Thyroid gland (tissue), 4 donors: ENCODE data around the gene ACVR1.
"Not testable (repeated sequence)": the region's sequence is repeated elsewhere in the genome, so short reads cannot be mapped to it uniquely, and the experiment has no call there.

Source experiments
- CTCF ChIP-seq, 6 experiments: fragments of 200-600 bp in 3 of 6; fragments of 450-650 bp in 3 of 6; sonication (generic) in 3 of 6; IDR thresholded peaks; one replicate each; pipeline ENCODE4 v1.5.1; 2016 to 2019; ENCODE audit warnings: antibody characterized with exemption in 6 of 6, mild to moderate bottlenecking in 2 of 6, inconsistent platforms in 1 of 6, moderate library complexity in 1 of 6
- POLR2A ChIP-seq, 2 donors: fragments of 450-650 bp; IDR thresholded peaks; one replicate each; pipeline ENCODE4 v1.6.1; 2017; ENCODE audit warnings: antibody characterized with exemption in 2 of 2, mild to moderate bottlenecking in 2 of 2, moderate library complexity in 1 of 2

DNA sequence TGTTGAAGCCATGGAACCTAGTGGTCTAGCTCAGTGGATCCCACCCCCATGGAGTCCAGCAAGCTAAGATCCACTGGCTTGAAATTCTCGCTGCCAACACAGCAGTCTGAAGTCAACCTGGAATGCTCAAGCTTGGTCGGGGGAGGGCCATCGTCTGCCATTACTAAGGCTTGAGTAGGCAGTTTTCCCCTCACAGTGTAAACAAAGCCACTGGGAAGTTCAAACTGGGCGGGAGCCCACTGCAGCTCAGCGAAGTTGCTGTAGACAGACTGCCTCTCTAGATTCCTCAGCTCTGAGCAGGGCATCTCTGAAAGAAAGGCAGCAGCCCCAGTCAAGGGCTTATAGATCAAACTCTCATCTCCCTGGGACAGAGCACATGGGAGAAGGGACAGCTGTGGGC, 171.5 kb downstream of the ACVR1 start:
- TF ChIP-seq CTCF, POLR2A (IDR thresholded peaks at IDR 0.05): not testable (repeated sequence)
